Liver (tissue), 9 donors: ENCODE results near the gene LDLRAD4. TPM values are rescaled to one million over a fixed set of nuclear protein-coding genes. Genes with fewer than 3 reads are reported as not detected.

Source experiments
- DNase-seq: peaks from one replicate; pipeline ENCODE4 v3.0.0-alpha.2; 2017; ENCODE audit warnings: low spot score
- H3K27ac ChIP-seq, 2 donors: one replicate each; pipeline ENCODE4 v1.7.0; 2013; ENCODE audit warnings: inconsistent platforms in 2 of 2, low read length in 2 of 2, control low read depth in 1 of 2, low read depth in 1 of 2, mild to moderate bottlenecking in 1 of 2
- H3K27me3 ChIP-seq, 4 donors: one replicate each; pipeline versions ENCODE4 v1.6.1 to v1.7.0; 2013; ENCODE audit warnings: low read length in 3 of 4, inconsistent platforms in 1 of 4, mild to moderate bottlenecking in 1 of 4, moderate library complexity in 1 of 4; ENCODE audit not compliant: control insufficient read depth in 4 of 4, insufficient read depth in 4 of 4
- H3K36me3 ChIP-seq, 4 donors: one replicate each; pipeline versions ENCODE4 v1.6.1 to v1.7.0; 2013; ENCODE audit warnings: low read length in 3 of 4, mild to moderate bottlenecking in 3 of 4, low read depth in 1 of 4, moderate library complexity in 1 of 4; ENCODE audit not compliant: control insufficient read depth in 4 of 4, insufficient read depth in 3 of 4
- H3K4me1 ChIP-seq, 4 donors: one replicate each; pipeline versions ENCODE4 v1.6.1 to v1.7.0; 2013; ENCODE audit warnings: low read length in 3 of 4, mild to moderate bottlenecking in 3 of 4, moderate library complexity in 1 of 4; ENCODE audit not compliant: control insufficient read depth in 4 of 4, insufficient read depth in 4 of 4
- H3K4me3 ChIP-seq, 3 donors: one replicate each; pipeline versions ENCODE4 v1.6.1 to v1.7.0; 2013; ENCODE audit warnings: low read length in 3 of 3, control low read depth in 1 of 3, low read depth in 1 of 3, mild to moderate bottlenecking in 1 of 3
- H3K9ac ChIP-seq, 2 donors: one replicate each; pipeline ENCODE4 v1.7.0; 2013; ENCODE audit warnings: low read length in 2 of 2, mild to moderate bottlenecking in 2 of 2, moderate library complexity in 2 of 2, control low read depth in 1 of 2, low read depth in 1 of 2
- H3K9me3 ChIP-seq, 4 donors: one replicate each; pipeline versions ENCODE4 v1.6.1 to v1.7.0; 2013; ENCODE audit warnings: low read length in 3 of 4; ENCODE audit not compliant: control insufficient read depth in 4 of 4
- EGR1 ChIP-seq, 2 donors: IDR thresholded peaks; 2 replicates each; pipeline ENCODE4 v1.6.1; 2016 to 2018; ENCODE audit warnings: antibody characterized with exemption in 2 of 2, low read depth in 2 of 2
- FOXA1 ChIP-seq: IDR thresholded peaks from 2 replicates; pipeline ENCODE4 v1.6.1; 2016; ENCODE audit warnings: antibody characterized with exemption
- FOXA2 ChIP-seq: IDR thresholded peaks from 2 replicates; pipeline ENCODE4 v1.6.1; 2016; ENCODE audit warnings: antibody characterized with exemption
- GABPA ChIP-seq, 2 donors: IDR thresholded peaks in 1 of 2; conservative IDR thresholded peaks in 1 of 2; 2 replicates each; pipeline ENCODE4 v1.6.1; 2016; ENCODE audit warnings: antibody characterized with exemption in 2 of 2, mild to moderate bottlenecking in 1 of 2, moderate library complexity in 1 of 2
- HNF4A ChIP-seq, 2 donors: conservative IDR thresholded peaks; 2 replicates each; pipeline ENCODE4 v1.6.1; 2016; ENCODE audit warnings: antibody characterized with exemption in 2 of 2, mild to moderate bottlenecking in 2 of 2
- JUND ChIP-seq, 2 donors: IDR thresholded peaks; 2 replicates each; pipeline ENCODE4 v1.6.1; 2016; ENCODE audit warnings: antibody characterized with exemption in 2 of 2
- RAD21 ChIP-seq, 2 donors: IDR thresholded peaks; 2 replicates each; pipeline ENCODE4 v1.6.1; 2016; ENCODE audit warnings: antibody characterized with exemption in 2 of 2, mild to moderate bottlenecking in 2 of 2
- SP1 ChIP-seq: IDR thresholded peaks from 2 replicates; pipeline ENCODE4 v1.6.1; 2018; ENCODE audit warnings: antibody characterized with exemption, mild to moderate bottlenecking
- YY1 ChIP-seq: IDR thresholded peaks from 2 replicates; pipeline ENCODE4 v1.6.1; 2016; ENCODE audit warnings: antibody characterized with exemption, mild to moderate bottlenecking
- WGBS: extraction: QIAGEN DNeasy Blood & Tissue Kit; methylation state at CpG from one replicate; pipeline ENCODE4 v1.1.7; 2013; 5-methylcytosine and 5-hydroxymethylcytosine counted together
- polyA plus RNA-seq, 2 donors: library from polyadenylated mRNA; stranded (reverse) in 1 of 2; unstranded in 1 of 2; fragments of 200-250 nt in 1 of 2; fragments of >200 nt in 1 of 2; fragmentation: Nextera tagmentation in 1 of 2; extraction: Ambion mirVana in 1 of 2; gene quantifications; one replicate each; pipeline versions ENCODE4 v1.2.1 to v1.2.3, GENCODE V29; 2013 to 2015
- total RNA-seq, 2 donors: library from RNA; depleted of rRNA; stranded (reverse); fragments of >200 nt; gene quantifications; one replicate each; pipeline ENCODE4 v1.2.3, GENCODE V29; 2014
- TF ChIP-seq, protein P1 (sequence below): IDR thresholded peaks from 2 replicates; pipeline ENCODE4 v1.6.1; 2016; ENCODE audit warnings: antibody characterized with exemption
- TF ChIP-seq, protein P2 (sequence below): IDR thresholded peaks from 2 replicates; pipeline ENCODE4 v1.6.1; 2016; ENCODE audit warnings: antibody characterized with exemption, mild to moderate bottlenecking
- donor health status: healthy.
- donor health status: healthy.
- donor health status: healthy.
- donor health status: healthy.
- donor health status: healthy.

Gene LDLRAD4
- total and polyA plus RNA-seq, 4 donors = 4.8 to 41.7 (median 12.7) TPM

DNA sequence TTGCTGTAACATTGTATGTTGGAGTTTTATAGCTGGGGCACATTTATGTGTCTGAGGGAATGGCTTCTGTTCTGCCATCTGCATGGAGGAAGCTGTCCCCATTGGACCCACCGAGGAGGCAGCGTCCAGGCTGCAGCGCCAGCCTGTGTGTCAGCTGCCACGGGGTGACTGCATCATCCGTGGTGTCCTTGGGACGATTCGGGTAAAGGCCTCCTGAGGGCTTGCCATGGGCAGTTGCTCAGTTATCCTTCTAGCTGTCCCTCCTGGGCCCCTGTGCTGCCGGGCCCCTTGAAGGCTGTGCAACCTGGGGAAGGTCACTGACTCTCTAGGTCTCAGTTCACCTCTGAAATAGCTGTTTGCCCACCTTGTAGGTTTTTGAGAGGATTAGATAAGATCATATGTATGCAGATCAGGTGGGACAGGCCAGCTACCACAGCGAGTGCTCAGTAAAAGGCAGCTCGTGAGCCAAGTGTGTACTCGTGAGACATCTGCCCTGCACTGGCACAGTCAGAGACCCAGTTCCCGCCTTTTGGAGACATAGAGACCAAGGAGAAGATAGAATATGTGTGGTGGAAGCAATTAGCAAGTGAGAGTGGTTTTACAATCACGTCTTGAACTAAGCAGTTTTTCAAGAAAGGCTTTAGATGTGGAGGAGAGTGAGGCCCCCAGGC, 10.6 kb downstream of the LDLRAD4 start:
- WGBS = 92% methylated on average over 13 of the region's 13 CpGs
- no peak for DNase-seq

DNA sequence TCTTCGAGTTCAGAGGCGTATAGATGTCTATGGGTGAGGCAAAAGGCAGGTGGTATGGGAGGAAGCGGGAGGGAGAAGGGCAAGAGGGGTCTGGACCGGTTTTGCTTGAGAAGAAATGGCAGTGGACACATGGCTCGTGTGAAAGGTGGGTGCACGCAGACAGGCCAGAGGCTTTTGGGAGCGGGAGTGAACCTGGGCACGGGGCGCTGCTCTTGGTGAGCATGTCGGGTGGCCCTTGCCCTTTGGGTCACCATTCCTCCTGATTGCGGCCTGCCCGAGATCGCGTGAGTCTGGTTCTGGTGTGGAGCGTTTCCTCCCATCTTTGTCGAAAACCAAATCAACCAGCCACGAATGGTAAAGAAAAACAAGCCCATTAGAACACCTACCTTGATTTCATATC, 12.6 kb downstream of the LDLRAD4 start:
- Histone ChIP-seq H3K9me3 (no peaks in the 10 kb centered on the region), H3K4me1 (peaks cover 0 to 4% (median 0%) of the 10 kb centered on the region in 4 donors), H3K4me3 (no peak overlapping the region), H3K27ac (no peak overlapping the region), H3K9ac (no peak overlapping the region), H3K27me3 (no peaks in the 10 kb centered on the region), H3K36me3 (no peaks in the 10 kb centered on the region)
- TF ChIP-seq YY1 (no peak), SP1 (no peak), EGR1 (IDR thresholded peaks at IDR 0.05; ENCODE audit: low read depth in 2 of 2) (no peak), FOXA2 (no peak), GABPA (IDR thresholded peaks at IDR 0.05 in 1 of 2, conservative IDR thresholded peaks at IDR 0.05 in 1 of 2) (no peak), RAD21 (IDR thresholded peaks at IDR 0.05) (no peak), FOXA1 (no peak)
- TF ChIP-seq, protein P1, sequence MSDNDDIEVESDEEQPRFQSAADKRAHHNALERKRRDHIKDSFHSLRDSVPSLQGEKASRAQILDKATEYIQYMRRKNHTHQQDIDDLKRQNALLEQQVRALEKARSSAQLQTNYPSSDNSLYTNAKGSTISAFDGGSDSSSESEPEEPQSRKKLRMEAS = no peak
- TF ChIP-seq, protein P2, sequence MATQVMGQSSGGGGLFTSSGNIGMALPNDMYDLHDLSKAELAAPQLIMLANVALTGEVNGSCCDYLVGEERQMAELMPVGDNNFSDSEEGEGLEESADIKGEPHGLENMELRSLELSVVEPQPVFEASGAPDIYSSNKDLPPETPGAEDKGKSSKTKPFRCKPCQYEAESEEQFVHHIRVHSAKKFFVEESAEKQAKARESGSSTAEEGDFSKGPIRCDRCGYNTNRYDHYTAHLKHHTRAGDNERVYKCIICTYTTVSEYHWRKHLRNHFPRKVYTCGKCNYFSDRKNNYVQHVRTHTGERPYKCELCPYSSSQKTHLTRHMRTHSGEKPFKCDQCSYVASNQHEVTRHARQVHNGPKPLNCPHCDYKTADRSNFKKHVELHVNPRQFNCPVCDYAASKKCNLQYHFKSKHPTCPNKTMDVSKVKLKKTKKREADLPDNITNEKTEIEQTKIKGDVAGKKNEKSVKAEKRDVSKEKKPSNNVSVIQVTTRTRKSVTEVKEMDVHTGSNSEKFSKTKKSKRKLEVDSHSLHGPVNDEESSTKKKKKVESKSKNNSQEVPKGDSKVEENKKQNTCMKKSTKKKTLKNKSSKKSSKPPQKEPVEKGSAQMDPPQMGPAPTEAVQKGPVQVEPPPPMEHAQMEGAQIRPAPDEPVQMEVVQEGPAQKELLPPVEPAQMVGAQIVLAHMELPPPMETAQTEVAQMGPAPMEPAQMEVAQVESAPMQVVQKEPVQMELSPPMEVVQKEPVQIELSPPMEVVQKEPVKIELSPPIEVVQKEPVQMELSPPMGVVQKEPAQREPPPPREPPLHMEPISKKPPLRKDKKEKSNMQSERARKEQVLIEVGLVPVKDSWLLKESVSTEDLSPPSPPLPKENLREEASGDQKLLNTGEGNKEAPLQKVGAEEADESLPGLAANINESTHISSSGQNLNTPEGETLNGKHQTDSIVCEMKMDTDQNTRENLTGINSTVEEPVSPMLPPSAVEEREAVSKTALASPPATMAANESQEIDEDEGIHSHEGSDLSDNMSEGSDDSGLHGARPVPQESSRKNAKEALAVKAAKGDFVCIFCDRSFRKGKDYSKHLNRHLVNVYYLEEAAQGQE = no peak
- 96% methylated on average over 17 of the region's 17 CpGs for WGBS
- DNase-seq = no peak

More for the DNA sequence above, 10.6 kb downstream of the LDLRAD4 start:
- Histone ChIP-seq H3K27me3 (no peaks in the 10 kb centered on the region), H3K9ac (no peak overlapping the region), H3K4me1 (peaks cover 0 to 2% (median 0%) of the 10 kb centered on the region in 4 donors), H3K36me3 (no peaks in the 10 kb centered on the region), H3K4me3 (no peak overlapping the region), H3K27ac (no peak overlapping the region), H3K9me3 (no peaks in the 10 kb centered on the region)
- TF ChIP-seq FOXA2 (no peak), FOXA1 (no peak), JUND (IDR thresholded peaks at IDR 0.05) (no peak), HNF4A (conservative IDR thresholded peaks at IDR 0.05) (no peak), EGR1 (IDR thresholded peaks at IDR 0.05; ENCODE audit: low read depth in 2 of 2) (no peak)
- TF ChIP-seq, protein P2 = no peak
